ENCODE data around the gene PRR13.

The PRR13 gene

GRCh38 chr12:53489242-53489864, 47.8 kb downstream of the PRR13 start:
- Histone ChIP-seq H3K36me3 (ENCODE audit: control insufficient read depth in 5 of 5, insufficient read depth in 5 of 5, low read length in 5 of 5) (peaks cover 0 to 36% (median 29%) of the 10 kb centered on the region in 5 donors), H3K4me3 (ENCODE audit: low read depth in 1 of 5, low read length in 5 of 5) (no peak overlapping the region), H3K9me3 (ENCODE audit: control insufficient read depth in 5 of 5, low read length in 5 of 5) (no peaks in the 10 kb centered on the region), H3K4me1 (ENCODE audit: control insufficient read depth in 5 of 5, insufficient read depth in 5 of 5, low read length in 5 of 5) (peaks cover 4 to 19% (median 16%) of the 10 kb centered on the region in 5 donors), H3K9ac (ENCODE audit: low read length in 5 of 5) (no peak overlapping the region), H3K27ac (ENCODE audit: low read depth, low read length) (no peak overlapping the region), H3K27me3 (ENCODE audit: control insufficient read depth in 5 of 5, insufficient read depth in 4 of 5, low read length in 5 of 5) (no peaks in the 10 kb centered on the region)

- peaks cover 4 to 30% (median 22%) of the 10 kb centered on the region in 5 donors for H3K4me1 ChIP-seq (ENCODE audit: control insufficient read depth in 5 of 5, insufficient read depth in 5 of 5, low read length in 5 of 5)
- no peaks in the 10 kb centered on the region for H3K27me3 ChIP-seq (ENCODE audit: control insufficient read depth in 5 of 5, insufficient read depth in 4 of 5, low read length in 5 of 5)
- no peaks in the 10 kb centered on the region for H3K9me3 ChIP-seq (ENCODE audit: control insufficient read depth in 5 of 5, low read length in 5 of 5)
- H3K4me3 ChIP-seq (ENCODE audit: low read depth in 1 of 5, low read length in 5 of 5): peak overlapping the region; percentile 34 to 66 (median 55)
- peak overlapping the region in 3 of 5 donors; percentile 10 to 59 (median 31) for H3K9ac ChIP-seq (ENCODE audit: low read length in 5 of 5)
- H3K27ac ChIP-seq (ENCODE audit: low read depth, low read length): no peak overlapping the region
- H3K36me3 ChIP-seq (ENCODE audit: control insufficient read depth in 5 of 5, insufficient read depth in 5 of 5, low read length in 5 of 5): peaks cover 0 to 8% (median 6%) of the 10 kb centered on the region in 5 donors
Measured at GRCh38 chr12:53492188-53492587, 50.7 kb downstream of the PRR13 start.

- H3K9ac ChIP-seq (ENCODE audit: low read length in 5 of 5): peak overlapping the region in 2 of 5 donors; percentile 59 to 68
- peak overlapping the region; percentile 52 for H3K27ac ChIP-seq (ENCODE audit: low read depth, low read length)
- no peaks in the 10 kb centered on the region for H3K9me3 ChIP-seq (ENCODE audit: control insufficient read depth in 5 of 5, low read length in 5 of 5)
- peaks cover 4 to 30% (median 22%) of the 10 kb centered on the region in 5 donors for H3K4me1 ChIP-seq (ENCODE audit: control insufficient read depth in 5 of 5, insufficient read depth in 5 of 5, low read length in 5 of 5)
- peak overlapping the region; percentile 44 to 74 (median 64) for H3K4me3 ChIP-seq (ENCODE audit: low read depth in 1 of 5, low read length in 5 of 5)
- peaks cover 0 to 1% (median 0%) of the 10 kb centered on the region in 5 donors for H3K36me3 ChIP-seq (ENCODE audit: control insufficient read depth in 5 of 5, insufficient read depth in 5 of 5, low read length in 5 of 5)
- H3K27me3 ChIP-seq (ENCODE audit: control insufficient read depth in 5 of 5, insufficient read depth in 4 of 5, low read length in 5 of 5): no peaks in the 10 kb centered on the region
Measured at GRCh38 chr12:53492830-53493609, 51.5 kb downstream of the PRR13 start.

GRCh38 chr12:53493610-53494391, 52.3 kb downstream of the PRR13 start:
- H3K9me3 ChIP-seq (ENCODE audit: control insufficient read depth in 5 of 5, low read length in 5 of 5): no peaks in the 10 kb centered on the region
- peak overlapping the region in 2 of 5 donors; percentile 55 to 68 for H3K9ac ChIP-seq (ENCODE audit: low read length in 5 of 5)
- H3K4me1 ChIP-seq (ENCODE audit: control insufficient read depth in 5 of 5, insufficient read depth in 5 of 5, low read length in 5 of 5): peaks cover 4 to 36% (median 29%) of the 10 kb centered on the region in 5 donors
- peak overlapping the region; percentile 52 for H3K27ac ChIP-seq (ENCODE audit: low read depth, low read length)
- no peaks in the 10 kb centered on the region for H3K36me3 ChIP-seq (ENCODE audit: control insufficient read depth in 5 of 5, insufficient read depth in 5 of 5, low read length in 5 of 5)
- H3K27me3 ChIP-seq (ENCODE audit: control insufficient read depth in 5 of 5, insufficient read depth in 4 of 5, low read length in 5 of 5): no peaks in the 10 kb centered on the region
- peak overlapping the region; percentile 44 to 74 (median 64) for H3K4me3 ChIP-seq (ENCODE audit: low read depth in 1 of 5, low read length in 5 of 5)
